Neutrophil (primary cell): ENCODE measurements around the gene ATXN3L.

Source experiments
- H3K27ac ChIP-seq: fragments of 200-600 bp; sonication (generic); 2 replicates; pipeline ENCODE4 v1.5.1; 2016; ENCODE audit warnings: mild to moderate bottlenecking, moderate library complexity
- H3K27me3 ChIP-seq: fragments of 200-600 bp; sonication (generic); 2 replicates; pipeline ENCODE4 v1.6.0; 2016; ENCODE audit warnings: mild to moderate bottlenecking
- H3K36me3 ChIP-seq: fragments of 200-600 bp; sonication (generic); 2 replicates; pipeline ENCODE4 v1.5.1; 2017
- H3K4me1 ChIP-seq, 2 experiments: fragments of 200-600 bp in 1 of 2; sonication (generic) in 1 of 2; 1 replicate in 1 of 2; 2 replicates in 1 of 2; pipeline versions ENCODE4 v1.5.1 to v1.6.1; 2013 to 2016; ENCODE audit warnings: low read depth in 1 of 2, low read length in 1 of 2, mild to moderate bottlenecking in 1 of 2, moderate library complexity in 1 of 2; ENCODE audit not compliant: control insufficient read depth in 1 of 2, insufficient read depth in 1 of 2
- H3K4me3 ChIP-seq, 2 experiments: fragments of 200-600 bp in 1 of 2; sonication (generic) in 1 of 2; 1 replicate in 1 of 2; 2 replicates in 1 of 2; pipeline ENCODE4 v1.5.1; 2013 to 2016; ENCODE audit warnings: low read depth in 1 of 2, low read length in 1 of 2, mild to moderate bottlenecking in 1 of 2, moderate library complexity in 1 of 2
- H3K9me3 ChIP-seq: fragments of 200-600 bp; sonication (generic); 2 replicates; pipeline ENCODE4 v1.5.1; 2016
- CTCF ChIP-seq: fragments of 200-600 bp; sonication (generic); IDR thresholded peaks from 2 replicates; pipeline ENCODE4 v1.5.1; 2016; ENCODE audit warnings: antibody characterized with exemption

Gene ATXN3L

GRCh38 chrX:13295841-13296240 is 24.0 kb downstream of the ATXN3L start:
- Histone ChIP-seq H3K36me3 (no peaks in the 10 kb centered on the region), H3K4me1 (no peaks in the 10 kb centered on the region), H3K27me3 (no peaks in the 10 kb centered on the region), H3K4me3 (no peak overlapping the region), H3K27ac (no peak overlapping the region), H3K9me3 (no peaks in the 10 kb centered on the region)
- no peak for TF ChIP-seq CTCF

- H3K27me3 ChIP-seq: no peaks in the 10 kb centered on the region
- no peak overlapping the region for H3K4me3 ChIP-seq
- no peaks in the 10 kb centered on the region for H3K36me3 ChIP-seq
- no peaks in the 10 kb centered on the region for H3K9me3 ChIP-seq
- no peak overlapping the region for H3K27ac ChIP-seq
- no peak for TF ChIP-seq CTCF
- no peaks in the 10 kb centered on the region for H3K4me1 ChIP-seq
Observed at GRCh38 chrX:13293700-13294099, 26.2 kb downstream of the ATXN3L start.

- no peak overlapping the region for H3K27ac ChIP-seq
Observed at GRCh38 chrX:13290891-13291614, 28.8 kb downstream of the ATXN3L start.

GRCh38 chrX:13288671-13289070 is 31.2 kb downstream of the ATXN3L start:
- H3K9me3 ChIP-seq: no peaks in the 10 kb centered on the region
- H3K4me1 ChIP-seq: peaks cover 6% of the 10 kb centered on the region in 2 experiments
- H3K27me3 ChIP-seq: no peaks in the 10 kb centered on the region
- no peak overlapping the region for H3K4me3 ChIP-seq
- H3K36me3 ChIP-seq: no peaks in the 10 kb centered on the region
- TF ChIP-seq CTCF: no peak
- H3K27ac ChIP-seq: no peak overlapping the region

More at GRCh38 chrX:13290891-13291614, 28.8 kb downstream of the ATXN3L start:
- Histone ChIP-seq H3K9me3 (no peaks in the 10 kb centered on the region), H3K4me3 (no peak overlapping the region), H3K27me3 (no peaks in the 10 kb centered on the region), H3K4me1 (no peaks in the 10 kb centered on the region), H3K36me3 (no peaks in the 10 kb centered on the region)
- TF ChIP-seq CTCF: no peak

- no peaks in the 10 kb centered on the region for H3K27me3 ChIP-seq
Observed at GRCh38 chrX:13287816-13288215, 32.0 kb downstream of the ATXN3L start.

More at GRCh38 chrX:13287816-13288215, 32.0 kb downstream of the ATXN3L start:
- TF ChIP-seq CTCF: no peak
- no peak overlapping the region for H3K27ac ChIP-seq
- peaks cover 11 to 12% of the 10 kb centered on the region in 2 experiments for H3K4me1 ChIP-seq
- H3K4me3 ChIP-seq: no peak overlapping the region
- H3K9me3 ChIP-seq: no peaks in the 10 kb centered on the region
- H3K36me3 ChIP-seq: no peaks in the 10 kb centered on the region
